Right hindlimb (tissue), 1 donor: Measurements from ENCODE around the gene RIN2.
"Not testable (repeated sequence)": the region's sequence is repeated elsewhere in the genome, so short reads cannot be mapped to it uniquely, and the experiment has no call there.

ENCODE experiments used
- DNase-seq: peaks from one replicate; pipeline ENCODE4 v3.0.0-alpha.2; 2018

The RIN2 gene

DNA sequence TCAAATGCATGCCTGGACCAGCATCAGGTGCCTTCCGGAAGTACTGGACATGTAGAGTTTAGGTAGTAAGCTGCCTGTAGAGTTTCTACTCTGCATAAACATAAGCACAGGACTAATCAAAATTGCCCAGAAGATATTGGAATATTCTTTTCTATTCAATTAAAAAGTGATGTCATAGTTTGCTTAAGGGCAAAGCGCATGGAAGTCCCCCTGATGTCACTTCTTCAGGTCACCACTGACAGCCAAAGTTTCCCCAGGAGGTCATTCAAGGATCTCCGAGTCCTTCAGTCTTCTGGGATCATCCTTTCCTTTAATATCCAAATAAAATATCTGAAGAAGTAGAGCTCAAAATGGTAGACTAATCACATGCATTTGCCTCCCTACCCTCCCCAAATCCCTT lies 17.5 kb upstream of the RIN2 start:
- no peak for DNase-seq

DNA sequence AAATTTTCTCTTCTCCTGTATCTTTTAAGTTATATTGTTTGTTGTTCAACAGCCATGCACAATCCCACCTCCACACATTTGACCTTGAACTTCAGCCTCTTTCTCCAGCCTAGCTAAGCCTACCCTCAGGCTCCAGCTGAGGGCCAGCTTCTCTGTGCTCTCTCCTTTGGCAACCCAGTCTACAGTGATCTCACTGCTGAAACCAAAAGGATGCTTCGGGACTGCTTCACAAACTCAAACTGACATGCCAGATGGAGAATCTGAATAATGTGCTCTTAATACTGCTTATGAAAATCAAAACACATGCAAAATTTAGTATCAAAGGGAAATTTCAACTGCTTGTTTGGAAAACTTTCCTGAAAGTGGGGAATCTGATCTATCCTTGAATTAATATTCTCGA lies 16.1 kb upstream of the RIN2 start:
- DNase-seq: no peak

DNA sequence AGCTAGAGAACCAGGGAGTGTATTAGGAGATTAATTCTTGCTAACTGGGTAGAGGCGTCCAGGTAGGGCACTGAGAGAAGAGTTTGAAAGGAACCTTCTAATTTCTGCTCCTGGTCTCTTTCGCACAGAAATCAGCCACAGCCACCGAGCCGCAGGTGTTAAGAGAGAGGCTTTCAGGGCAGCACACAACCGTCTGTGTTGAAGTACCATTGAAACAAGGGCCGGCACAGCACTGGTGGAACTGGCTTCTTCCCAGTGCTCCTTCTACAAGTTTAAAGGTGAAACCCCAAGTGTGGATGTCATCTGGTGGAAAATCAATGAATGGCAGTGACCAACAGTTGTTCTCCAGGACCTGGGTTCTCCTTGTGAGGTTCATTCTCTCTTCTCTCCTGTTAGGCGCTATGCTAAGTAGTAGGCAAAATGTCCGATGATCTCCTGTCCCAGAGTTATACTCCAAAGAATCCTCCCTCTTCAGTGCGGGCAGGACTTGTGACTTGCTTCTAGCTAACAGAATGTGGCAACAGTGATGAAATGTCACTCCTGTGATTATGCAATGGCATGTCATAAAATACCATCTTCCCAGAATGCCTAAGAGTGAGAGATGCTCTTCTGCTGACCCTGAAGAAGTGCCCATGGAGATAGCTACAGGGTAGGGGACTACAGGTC lies 15.0 kb upstream of the RIN2 start:
- no peak for DNase-seq

DNA sequence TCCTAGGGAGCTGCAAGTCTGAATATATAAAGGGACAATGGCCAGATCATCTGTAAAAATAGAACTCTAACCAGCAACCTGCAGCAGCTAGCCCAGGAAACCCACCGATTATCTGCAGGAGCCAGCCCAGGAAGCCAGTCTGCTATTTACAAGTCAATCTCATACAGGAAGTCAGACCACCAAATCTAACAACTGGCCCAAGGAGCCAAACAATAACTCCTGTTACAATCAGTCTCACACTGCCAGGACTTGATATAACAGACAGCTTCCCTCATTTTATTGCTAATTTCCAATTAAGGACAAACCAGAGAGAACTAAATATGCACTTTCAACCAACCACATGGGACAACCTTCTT lies 14.4 kb upstream of the RIN2 start:
- no peak for DNase-seq

DNA sequence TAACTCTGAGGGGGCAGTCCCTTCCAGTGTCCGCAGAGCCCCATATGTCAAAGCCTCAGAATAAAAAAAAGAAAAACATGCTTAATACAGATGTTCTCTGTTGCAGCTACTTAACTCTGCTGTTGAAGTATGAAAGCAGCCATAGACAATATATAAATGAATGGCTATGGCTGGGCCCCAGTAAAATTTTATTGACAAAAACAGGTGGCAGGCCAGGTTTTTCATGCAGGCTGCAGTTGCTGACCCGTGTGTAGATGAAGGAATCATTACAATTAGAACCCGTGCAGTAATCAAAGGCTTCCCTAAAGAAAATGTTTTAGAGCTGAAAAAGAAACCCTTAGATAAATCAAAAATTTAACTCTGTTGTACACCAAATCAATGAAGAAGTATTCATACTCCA lies 13.0 kb upstream of the RIN2 start:
- no peak for DNase-seq

DNA sequence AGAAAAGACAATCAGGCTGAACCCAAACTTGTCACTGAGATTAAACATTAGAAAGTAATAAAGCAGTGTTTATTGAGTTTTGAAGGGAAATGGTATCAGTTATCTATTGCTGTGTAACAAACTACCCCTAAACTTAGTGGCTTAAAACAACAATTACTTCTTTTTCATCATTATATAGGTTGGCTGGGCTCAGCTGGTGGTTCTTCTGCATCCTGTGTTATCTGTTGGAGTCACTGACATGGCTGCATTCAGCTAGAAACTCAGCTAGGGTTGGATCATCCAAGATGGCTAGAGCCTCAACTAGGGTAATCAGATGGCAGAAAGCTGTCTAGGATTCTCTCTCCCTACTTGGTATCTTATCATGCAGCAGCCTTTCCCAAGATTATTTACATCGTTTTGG lies 12.5 kb upstream of the RIN2 start:
- no peak for DNase-seq

DNA sequence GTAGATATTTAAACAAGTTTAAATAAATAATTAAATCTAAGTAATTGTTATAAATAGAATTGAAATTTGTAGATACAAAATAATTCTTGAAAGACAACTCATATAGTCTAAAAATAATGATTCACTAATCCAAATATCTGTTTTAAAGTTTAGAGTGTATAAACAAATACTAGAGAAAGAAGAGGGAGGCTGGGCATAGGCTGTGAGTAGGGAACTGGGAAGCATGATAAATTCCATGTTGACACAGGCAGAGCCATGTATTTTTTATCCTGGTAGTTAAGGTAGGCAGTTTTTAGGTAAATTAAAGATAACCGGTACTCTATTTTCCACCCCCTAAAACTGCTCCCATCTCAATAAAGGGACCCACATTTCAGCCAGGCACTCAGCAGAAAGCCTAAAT lies 11.7 kb upstream of the RIN2 start:
- no peak for DNase-seq

DNA sequence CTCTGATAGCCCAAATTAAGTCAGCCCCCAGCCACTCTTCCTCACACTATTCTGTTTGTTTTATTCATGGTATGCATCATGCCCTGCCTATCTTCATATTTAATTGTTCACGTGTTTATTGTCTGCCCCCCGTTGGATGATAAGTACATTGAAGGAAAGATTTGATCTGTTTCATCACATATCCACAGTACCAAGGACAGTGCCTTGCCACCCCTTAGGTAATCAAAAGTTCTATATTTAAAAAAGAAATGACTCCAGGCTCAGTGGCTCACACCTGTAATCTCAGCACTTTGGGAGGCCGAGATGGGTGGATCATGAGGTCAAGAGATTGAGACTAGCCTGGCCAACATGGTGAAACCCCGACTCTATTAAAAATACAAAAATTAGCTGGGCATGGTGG lies 10.2 kb upstream of the RIN2 start:
- no peak for DNase-seq

DNA sequence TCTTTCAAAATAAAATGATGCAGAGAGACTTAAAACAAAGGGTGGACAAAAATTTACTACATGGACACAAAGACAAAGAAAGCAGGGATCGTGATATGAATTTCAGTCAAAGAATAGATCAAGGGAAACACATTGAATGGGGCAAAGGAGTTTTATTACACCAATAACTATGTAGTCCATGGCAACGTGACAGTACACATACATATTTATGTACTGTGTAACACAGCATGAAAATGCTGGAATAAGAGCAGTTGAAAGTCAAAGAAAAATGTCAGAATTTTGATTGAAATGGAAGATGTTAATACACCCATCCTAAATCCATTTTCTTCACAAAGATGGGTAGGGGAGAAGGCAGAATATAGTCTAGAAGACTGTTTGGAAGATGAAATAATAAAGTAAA lies 9.4 kb upstream of the RIN2 start:
- DNase-seq: no peak

DNA sequence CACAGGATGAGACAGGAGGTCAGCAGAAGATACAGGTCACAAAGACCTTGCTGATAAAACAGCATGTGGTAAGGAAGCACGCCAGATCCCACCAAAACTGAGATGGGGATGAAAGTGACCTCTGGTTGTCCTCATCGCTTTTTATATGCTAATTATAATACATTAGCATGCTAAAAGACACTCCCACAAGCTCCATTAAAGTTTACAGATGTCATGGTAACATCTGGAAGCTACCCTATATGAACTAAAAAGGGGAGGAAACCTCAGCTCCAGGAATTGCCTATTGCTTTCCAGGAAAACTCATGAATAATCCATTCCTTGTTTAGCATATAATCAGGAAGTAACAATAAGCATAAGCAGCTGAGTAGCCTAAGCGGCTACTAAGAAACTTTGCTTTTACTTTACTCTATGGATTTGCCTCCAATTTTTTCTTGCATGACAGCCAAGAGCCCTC lies 8.4 kb upstream of the RIN2 start:
- no peak for DNase-seq

DNA sequence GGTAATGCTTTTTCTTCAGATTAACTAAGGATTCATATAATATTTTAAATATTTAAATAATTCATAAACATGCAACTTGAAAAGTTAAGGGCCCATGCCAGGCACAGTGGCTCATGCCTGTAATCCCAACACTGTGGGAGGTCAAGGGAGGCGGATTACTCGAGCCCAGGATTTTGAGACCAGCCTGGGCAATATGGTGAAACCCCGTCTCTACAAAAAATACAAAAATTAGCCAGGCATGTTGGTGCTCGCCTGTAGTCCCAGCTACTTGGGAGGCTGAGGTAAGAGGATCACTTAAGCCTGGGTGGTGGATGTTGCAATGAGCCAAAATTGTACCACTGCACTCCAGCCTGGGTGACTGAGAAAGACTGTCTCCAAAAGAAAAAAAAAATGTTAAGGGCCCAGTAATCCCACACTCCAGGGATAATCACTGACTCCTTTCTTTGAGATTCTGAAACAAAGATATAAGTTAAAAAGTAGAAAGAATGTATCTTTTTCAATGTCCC lies 7.9 kb upstream of the RIN2 start:
- no peak for DNase-seq

DNA sequence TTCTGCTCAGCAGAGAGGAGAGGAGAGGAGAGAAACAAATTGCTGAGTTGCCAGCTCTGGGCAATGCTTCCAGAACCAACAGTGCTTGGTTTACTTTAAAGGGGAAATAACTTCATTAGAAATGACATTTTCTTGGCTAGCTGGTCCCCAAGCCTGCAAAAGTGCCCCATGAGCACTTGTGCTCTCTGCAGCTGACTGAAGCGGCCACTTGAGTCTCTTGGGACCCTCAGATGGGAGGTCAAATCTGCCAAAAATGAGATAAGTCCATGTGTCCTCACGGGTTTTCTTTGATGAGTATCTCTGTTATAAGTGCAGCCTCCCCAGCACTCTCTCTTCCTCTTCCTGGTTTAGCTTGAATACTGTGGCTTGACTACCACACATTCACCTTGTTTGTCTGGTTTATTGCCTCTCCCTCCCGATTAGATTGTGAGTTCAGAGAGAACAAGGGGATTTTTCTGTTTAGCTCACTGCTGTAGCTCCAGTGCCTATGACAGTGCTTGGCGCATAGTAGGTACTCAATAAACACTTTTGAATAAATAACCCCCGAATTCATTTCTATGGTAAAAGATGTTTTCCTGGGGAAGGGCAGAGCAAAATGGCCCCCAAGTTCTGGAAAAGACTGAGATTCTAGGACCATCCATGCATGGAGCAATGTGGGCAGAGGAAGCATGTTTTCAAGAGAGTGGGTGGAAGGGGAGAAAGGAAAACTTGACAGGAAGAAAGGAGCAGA lies 7.0 kb upstream of the RIN2 start:
- no peak for DNase-seq

DNA sequence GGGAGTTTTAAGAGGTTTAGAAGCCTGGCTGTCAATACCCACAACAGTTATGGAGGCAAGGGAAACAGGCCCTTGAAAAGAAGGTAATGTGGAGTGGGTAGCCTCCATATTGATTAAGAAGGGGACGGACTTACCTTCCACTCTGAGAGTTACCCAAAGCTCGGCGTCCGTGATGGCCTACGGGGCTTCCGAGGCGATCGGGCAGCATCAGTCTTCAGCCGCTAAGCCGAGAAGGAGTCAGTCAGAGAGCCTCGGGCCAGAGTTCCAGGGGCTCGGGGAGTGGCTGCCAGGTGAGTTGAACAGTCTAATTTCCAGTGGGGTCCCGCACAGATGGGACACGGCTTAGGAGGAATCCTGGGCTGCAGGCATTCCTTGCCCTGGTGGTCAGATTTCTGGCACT lies 3.9 kb upstream of the RIN2 start:
- DNase-seq: not testable (repeated sequence)

DNA sequence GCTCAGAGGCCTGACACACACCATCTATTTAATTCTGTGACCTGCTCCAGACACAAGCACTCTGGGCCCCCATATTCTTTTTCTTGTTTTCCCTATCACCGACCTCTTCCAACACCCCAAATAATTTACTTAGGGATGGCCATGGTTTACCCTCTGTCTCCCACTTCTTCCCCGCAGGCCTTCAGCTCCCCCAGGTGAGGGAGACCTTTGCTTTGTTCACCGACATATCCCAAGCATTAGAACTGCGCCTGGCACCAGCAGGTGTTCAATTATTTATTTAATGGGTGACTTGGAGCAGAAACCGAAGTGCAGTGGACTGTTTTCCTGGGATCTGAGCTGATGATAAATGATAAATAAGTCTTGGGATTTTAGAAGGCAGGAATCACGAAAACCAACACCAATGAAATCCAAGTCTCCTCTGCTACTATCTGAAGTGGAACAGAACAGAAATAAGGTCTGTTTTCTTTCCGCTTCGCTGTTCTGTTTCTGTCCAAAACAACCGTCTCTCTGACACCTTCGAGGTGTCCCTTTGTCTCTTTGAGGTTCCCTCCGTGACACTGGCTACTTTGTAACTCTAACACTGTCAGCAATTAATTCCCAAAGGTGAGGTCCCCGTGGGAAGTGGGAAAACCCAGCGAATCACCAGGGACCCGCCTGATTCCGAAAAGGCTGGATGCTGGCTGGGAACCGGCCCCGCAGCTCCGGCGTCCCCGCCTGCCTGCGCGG lies 1.1 kb upstream of the RIN2 start:
- no peak for DNase-seq

DNA sequence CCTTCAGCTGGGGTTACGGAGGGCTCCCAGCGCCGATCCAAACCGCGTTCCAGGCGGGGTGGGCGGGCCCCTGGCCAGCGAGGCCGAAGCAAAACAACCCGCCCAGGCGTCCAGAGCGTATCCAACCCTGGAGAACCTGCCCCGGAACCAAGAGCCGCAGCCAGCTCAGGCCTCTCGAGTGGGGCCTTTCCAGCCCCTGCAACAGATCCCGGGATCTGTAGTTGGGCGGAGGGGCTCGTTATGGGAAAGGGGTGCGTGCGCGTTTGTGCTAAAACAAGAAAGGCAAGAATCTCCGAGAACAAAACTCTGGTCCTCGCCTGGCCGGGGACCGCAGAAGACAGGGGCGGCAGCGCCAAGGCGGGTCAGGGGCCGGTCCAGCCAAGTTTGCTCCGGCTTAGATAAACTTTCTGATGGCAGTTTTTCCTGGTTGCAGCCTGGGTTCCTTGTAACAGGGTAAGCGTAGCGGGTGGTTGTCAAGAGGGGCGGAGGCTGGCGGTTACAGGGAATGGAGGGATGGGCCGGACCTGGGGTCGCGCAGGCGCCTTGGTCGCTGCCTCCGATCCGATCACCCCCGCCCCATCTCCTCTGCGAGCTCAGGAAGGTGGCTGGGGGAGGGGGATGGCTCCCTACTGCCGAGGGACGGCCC lies 448 bp upstream of the RIN2 start:
- DNase-seq: peak; percentile 96

DNA sequence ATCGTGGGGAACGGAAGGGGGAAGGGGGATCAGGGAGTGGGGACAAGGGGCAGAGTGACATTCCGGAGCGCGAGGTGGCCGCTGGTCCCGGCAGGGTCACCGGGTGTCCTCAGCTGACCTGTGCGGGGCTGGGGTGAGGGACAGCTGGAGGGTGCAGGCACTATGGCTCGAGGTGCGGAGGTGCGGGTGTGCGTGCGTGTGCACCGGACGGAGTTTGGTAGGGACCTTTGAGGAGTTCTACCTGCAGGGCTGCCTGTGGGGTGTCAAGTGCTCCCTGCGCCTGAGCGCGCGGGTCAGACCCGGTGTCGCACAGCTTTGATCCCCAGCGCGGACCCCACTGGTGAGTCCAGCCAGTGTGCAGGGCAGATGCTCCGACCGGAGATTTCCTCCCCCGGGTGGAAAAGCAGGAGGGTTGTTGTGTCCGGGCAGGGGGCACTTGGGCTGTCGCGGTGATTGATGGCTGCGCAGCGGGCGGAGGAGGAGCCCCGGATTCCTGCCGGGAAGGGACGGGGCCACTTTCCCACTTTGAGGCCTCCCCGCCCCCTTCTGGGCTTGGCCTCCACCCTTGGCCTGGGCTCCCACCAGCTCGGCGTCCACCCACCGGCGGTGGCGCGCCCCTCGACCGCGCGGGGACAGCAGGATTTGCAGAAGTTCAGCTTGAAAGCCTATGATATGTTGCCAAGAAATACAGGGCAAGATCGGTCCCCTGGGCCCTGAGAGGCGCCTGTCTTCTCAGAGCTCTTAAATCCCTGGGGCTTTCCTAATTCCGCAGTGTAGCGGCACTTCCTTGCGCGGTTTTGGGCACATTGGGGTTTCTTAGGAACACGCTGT lies 658 bp downstream of the RIN2 start:
- DNase-seq: peak; percentile 80

DNA sequence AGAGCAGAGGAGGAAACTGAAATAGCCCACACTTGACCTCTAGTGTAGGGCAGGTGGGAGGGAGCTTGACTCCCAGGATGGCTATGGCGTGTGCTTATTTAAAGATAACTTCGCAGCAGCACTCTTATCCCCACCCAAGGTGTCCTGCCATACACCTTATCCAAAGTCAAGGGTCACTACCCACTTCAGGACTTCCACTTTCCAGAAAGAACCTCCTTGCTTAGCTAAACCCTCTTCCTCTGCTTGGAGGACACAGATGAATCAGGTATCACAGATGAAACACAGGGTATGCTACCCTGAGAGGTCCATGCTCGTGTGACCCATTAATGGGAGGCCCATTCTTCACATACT lies 2.3 kb downstream of the RIN2 start:
- DNase-seq: no peak

DNA sequence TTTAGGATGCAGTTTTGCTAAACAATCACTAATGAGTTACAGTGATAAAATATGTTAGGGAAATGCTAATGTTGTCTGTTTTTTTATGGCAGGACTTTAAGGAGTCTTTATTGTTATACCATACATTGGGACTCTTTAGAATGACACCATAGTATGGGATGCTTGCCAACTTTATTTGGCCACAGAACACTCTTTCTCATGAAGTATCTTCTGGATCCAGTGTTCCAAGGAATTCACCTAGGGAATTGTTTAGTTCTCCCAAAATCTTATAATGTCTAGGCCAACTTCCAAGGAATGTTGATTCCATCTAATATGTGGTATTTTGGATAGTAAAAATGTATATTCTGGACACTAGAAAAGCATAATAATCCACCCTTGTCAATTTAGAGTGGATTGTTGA lies 3.3 kb downstream of the RIN2 start:
- no peak for DNase-seq

DNA sequence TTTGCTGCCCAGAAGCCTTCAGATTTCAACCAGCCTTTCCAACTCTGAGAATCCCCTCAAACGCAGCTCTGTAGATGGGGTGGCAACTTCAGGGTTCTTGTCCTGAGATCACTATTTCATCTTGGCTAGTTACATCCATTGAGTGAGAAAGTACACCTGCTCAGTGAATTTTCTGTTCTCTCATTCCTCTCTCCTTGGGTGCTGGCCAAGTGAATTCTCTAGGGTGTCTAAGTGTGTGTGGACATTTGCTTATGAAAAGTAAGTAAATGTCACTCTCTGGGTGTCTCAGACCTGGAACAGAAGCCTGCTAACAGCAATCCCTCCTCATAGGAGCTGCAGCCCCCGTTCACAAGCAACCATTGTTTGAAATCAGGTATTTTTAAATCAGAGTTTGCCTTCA lies 3.8 kb downstream of the RIN2 start:
- DNase-seq: no peak

DNA sequence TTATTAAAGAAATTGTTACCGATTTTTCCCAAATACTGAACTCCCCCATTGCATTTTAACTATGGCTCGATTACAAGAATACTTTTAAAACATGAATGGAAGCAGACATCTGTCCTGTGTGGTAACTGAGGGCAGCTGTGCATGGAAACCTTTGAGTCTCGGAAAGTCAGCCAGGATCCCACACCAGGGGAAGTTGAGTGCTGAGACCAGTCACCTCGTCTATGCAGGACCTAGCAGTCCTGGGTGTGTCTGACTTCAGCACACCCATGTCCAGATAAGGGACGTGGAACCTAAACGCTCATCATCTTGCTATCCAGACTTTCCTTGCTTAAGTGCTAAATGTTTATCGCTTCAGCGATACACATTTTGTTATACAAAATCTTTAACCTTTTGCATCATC lies 6.1 kb downstream of the RIN2 start:
- no peak for DNase-seq

DNA sequence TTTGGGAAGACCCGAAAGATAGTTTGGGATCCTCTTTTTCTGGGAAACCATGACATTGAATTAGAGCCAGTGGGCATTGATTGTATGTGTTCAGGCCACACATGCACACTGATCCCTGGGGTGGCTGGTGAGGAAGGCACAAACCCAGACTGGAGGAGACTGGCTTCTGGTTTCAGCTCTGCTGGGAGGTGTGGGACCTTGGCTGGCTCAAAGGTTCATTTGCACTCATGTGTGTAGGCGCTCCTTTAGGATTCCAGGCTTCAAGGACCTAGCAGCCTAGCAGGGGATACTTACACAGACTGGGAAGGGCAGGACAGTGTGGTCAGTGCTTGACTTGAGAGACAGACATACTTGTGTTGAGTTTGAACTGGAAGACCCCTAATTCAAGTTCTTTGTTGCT lies 7.2 kb downstream of the RIN2 start:
- DNase-seq: no peak

DNA sequence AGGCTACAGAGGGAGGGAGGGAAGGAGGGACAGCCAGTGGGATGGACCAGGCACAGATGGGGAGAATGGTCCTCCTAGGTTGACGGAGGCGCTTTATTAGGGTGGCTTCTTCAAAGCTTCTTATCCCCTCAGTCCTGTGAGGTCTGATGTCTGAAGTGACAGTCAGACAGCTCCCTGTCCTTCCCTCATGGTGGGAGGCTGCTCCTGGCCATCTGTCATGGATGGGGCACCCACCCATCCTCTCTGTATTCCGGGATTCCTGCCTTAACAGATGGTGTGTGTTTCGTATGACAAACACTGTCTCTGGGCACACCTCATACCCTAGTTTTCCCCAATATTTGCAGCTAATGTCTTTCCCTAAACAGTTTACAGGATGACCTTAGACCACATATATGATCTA lies 7.9 kb downstream of the RIN2 start:
- DNase-seq: no peak

DNA sequence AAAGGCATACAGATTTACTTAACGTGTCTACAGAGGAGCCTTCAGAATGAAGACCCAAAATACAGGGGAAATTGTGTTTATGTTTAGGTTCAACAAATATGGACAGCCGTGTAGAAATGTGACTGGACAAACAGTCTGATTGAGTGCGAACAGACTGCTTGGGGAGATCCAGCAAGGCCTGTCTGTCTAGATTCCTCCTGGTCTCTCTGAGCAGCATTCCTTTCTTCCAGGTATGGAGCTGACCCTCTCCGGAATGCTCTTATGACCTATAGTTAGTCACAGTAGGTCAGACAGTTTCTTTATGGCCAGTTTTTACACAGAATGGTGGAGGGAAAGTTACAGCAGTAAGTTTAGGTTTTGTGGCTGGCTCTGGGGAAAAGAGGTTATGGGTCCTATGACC lies 9.0 kb downstream of the RIN2 start:
- no peak for DNase-seq
